Choroid plexus epithelial cell (primary cell): ENCODE results near the gene CREB5.
A peak's percentile ranks its signal among the peaks of the same experiment; 100 is the strongest.

Experiments
- DNase-seq: peaks from one replicate; pipeline ENCODE4 v3.0.0-alpha.2; 2010; ENCODE audit warnings: low read depth
- H3K4me3 ChIP-seq: 2 replicates; pipeline ENCODE4 v1.5.1; 2011; ENCODE audit warnings: low read depth, mild to moderate bottlenecking, control low read depth, low read length, moderate library complexity
- TF ChIP-seq, protein P1 (sequence below): conservative IDR thresholded peaks from 2 replicates; pipeline ENCODE4 v1.5.1; 2011; ENCODE audit warnings: low read depth, mild to moderate bottlenecking, control low read depth, inconsistent platforms, low read length, moderate library complexity

The CREB5 gene

DNA sequence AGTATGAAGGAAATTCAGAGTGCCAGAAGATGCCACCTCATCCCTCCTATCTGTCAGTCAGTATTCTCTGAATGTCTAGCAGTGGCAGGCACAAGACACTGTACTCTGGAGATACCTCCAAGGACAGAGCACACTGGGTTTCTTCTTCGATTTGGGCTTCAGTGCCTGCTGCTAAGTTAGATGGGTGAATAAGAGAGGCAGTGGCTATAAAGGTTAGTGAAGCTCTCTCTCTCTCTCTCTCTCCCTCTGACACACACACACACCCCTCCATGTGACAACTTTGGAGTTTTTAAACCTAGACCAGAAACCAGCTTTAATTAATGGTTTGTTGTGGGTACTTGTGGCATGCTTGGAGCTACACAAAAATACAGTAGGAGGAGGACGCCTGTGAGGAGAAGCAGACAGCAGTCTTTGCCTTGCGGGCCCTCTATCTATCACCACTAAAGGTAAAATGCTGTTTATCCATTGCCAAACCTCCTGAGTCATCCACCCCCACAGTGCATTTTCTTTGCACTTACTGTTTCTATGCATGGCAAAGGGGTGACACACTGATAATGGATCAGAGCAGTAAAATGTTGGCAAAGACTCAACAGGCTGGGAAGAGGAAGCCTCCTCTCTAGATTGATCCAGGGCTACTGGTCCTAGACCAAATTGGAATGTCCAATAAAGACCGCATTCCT lies 443.4 kb downstream of the CREB5 start:
- TF ChIP-seq, protein P1, sequence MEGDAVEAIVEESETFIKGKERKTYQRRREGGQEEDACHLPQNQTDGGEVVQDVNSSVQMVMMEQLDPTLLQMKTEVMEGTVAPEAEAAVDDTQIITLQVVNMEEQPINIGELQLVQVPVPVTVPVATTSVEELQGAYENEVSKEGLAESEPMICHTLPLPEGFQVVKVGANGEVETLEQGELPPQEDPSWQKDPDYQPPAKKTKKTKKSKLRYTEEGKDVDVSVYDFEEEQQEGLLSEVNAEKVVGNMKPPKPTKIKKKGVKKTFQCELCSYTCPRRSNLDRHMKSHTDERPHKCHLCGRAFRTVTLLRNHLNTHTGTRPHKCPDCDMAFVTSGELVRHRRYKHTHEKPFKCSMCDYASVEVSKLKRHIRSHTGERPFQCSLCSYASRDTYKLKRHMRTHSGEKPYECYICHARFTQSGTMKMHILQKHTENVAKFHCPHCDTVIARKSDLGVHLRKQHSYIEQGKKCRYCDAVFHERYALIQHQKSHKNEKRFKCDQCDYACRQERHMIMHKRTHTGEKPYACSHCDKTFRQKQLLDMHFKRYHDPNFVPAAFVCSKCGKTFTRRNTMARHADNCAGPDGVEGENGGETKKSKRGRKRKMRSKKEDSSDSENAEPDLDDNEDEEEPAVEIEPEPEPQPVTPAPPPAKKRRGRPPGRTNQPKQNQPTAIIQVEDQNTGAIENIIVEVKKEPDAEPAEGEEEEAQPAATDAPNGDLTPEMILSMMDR, result no peak
- DNase-seq, result peak; percentile 79
- H3K4me3 ChIP-seq, result no peak overlapping the region

DNA sequence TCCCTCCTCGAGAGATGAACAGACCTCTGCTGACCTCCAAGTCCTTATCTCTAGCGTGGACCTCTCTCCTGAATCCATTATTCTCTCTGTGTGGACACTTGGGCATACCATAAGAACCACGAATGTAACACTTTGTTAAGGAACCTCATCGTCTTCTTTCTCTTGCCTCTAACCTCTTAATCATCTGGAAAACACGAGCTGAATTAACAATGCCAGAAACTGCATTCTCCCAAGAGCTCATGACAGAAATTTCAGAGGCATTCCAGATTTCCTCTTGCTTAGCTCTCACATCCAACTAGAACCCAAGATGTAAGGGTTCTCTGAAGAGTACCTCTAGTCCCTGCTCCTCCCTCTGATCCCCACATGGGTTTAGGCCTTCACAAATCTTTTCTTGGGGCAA lies 444.3 kb downstream of the CREB5 start:
- TF ChIP-seq, protein P1, result no peak

DNA sequence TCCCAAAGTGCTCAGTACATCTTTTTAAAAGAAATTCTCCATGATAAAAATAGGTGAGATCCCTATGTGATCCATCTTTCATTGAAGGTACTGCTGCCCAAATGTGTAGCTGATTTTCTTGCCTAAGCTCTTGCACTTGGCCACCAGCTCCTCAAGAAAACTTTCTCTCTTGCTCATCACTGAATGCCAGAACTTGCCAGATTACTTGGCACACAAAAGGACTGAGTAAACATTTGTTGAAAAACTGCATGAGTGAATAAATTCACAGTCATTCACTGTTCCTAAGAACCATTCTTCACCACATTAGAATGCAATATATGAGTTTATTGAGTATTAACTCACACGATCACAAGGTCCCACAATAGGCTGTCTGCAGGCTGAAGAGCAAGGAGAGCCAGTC lies 445.9 kb downstream of the CREB5 start:
- no peak for DNase-seq
- H3K4me3 ChIP-seq, result no peak overlapping the region
- TF ChIP-seq, protein P1, result no peak

More for the DNA sequence above, 444.3 kb downstream of the CREB5 start:
- no peak overlapping the region for H3K4me3 ChIP-seq
- no peak for DNase-seq

DNA sequence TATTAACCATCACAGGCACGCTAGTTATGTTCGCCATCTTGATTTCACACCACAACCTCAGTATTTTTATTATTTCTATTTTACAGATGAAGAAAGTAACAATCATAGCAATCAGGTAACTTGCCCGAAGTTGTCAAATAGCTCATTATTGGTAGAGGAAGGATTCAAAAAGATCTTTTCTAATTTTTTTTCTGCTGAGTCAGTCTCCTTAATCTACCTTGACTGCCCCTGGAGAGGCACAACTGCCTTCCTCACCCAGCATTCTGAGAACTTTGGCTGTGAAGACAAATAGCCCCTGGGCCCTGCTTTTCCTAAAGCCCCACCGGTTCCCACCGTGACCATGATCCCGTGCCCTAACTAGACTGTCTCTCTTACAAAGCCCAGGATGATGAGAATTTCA lies 446.6 kb downstream of the CREB5 start:
- H3K4me3 ChIP-seq, result no peak overlapping the region
- DNase-seq, result no peak
- TF ChIP-seq, protein P1, result no peak

DNA sequence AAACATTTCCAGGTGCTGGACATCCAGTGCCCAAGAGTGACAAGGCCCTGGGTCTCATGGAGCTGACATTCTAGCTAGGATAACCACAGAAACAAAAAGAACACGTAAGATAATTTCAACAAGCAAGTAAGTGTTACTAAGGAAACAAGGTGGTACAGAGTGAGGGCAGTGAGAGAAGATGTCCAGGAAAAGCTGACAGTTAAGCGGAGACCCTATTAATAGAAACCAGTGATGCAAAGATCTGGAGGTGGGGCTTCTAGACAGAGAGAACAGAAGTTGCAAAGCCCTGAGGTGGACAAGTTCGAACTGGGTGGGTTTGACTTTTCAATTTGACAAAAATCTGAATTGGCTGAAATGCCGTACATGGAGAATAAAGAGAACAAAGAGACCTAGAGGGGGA lies 449.5 kb downstream of the CREB5 start:
- no peak overlapping the region for H3K4me3 ChIP-seq
- no peak for DNase-seq
- TF ChIP-seq, protein P1, result no peak

DNA sequence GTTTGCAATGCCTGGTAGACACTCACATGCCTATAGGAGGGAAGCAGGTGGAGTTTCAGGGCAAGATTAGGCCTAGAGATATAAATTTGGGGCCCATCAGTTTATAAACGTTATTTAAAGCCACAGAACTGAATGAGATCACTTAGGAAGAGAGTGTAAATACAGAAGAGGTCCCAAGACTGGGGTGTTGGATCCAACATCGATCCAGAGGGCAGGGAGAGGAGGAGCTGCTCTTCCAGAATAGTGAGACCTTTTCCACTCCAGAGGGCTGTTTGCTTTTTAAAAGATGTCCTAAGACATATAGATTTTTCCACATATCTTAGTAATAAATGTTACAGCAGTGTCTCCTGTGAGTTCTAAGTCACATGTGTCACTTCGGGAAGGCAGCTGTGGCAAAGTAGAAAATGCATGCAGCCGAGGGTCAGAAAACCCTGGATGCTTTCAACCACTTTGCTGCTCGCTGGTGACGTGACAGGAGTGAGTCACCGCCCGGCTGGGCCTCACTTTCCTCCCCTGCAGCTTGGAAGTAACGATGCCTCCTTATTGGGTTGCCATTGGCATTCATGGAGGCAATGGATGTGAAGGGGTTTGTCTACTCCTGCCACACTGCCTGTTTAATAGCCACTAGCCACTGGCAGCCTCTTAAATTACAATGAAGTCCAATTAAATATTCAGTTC lies 450.4 kb downstream of the CREB5 start:
- TF ChIP-seq, protein P1, result no peak
- DNase-seq, result peak; percentile 31
- H3K4me3 ChIP-seq, result no peak overlapping the region
